Neural crest cell (in vitro differentiated cells): Measurements from ENCODE around the gene FKBP7. TPM values are rescaled to one million over a fixed set of nuclear protein-coding genes. Genes with fewer than 3 reads are reported as not detected.

Experiments
- DNase-seq: peaks from one replicate; pipeline ENCODE4 v3.0.0; 2021; ENCODE audit warnings: low read depth, mixed read lengths, low spot score
- H3K27ac Mint-ChIP-seq: one replicate; pipeline ENCODE4 v1.8.0; 2021; ENCODE audit warnings: mild to moderate bottlenecking, mixed read lengths; ENCODE audit not compliant: unreplicated experiment
- H3K27me3 Mint-ChIP-seq: 2 replicates; pipeline ENCODE4 v1.8.0; 2021; ENCODE audit warnings: low read depth, mild to moderate bottlenecking, mixed read lengths
- H3K36me3 Mint-ChIP-seq: 2 replicates; pipeline ENCODE4 v1.8.0; 2021; ENCODE audit warnings: low read depth, mild to moderate bottlenecking, mixed read lengths
- H3K4me1 Mint-ChIP-seq: 2 replicates; pipeline ENCODE4 v1.8.0; 2021; ENCODE audit warnings: mixed read lengths
- H3K4me3 Mint-ChIP-seq: one replicate; pipeline ENCODE4 v1.8.0; 2021; ENCODE audit warnings: mild to moderate bottlenecking, mixed read lengths
- H3K9me3 Mint-ChIP-seq: 2 replicates; pipeline ENCODE4 v1.8.0; 2021; ENCODE audit warnings: mixed read lengths
- CTCF ChIP-seq: fragments of 200-600 bp; sonication (generic); conservative IDR thresholded peaks from 2 replicates; pipeline ENCODE4 v1.5.0; 2021; ENCODE audit warnings: antibody characterized with exemption, mild to moderate bottlenecking
- total RNA-seq: library from RNA; stranded (reverse); gene quantifications from 2 replicates; pipeline ENCODE4 v1.2.1, GENCODE V29; 2021

The FKBP7 gene
- total RNA-seq, 1 donor from 2014 or later: 25.2 TPM

GRCh38 chr2:178512484-178512883 is 34.1 kb upstream of the FKBP7 start:
- Mint-ChIP-seq H3K4me1 (peaks cover 23% of the 10 kb centered on the region), H3K4me3 (peak overlapping the region; percentile 54), H3K9me3 (peaks cover 7% of the 10 kb centered on the region), H3K27ac (peak overlapping the region; percentile 81), H3K27me3 (no peaks in the 10 kb centered on the region), H3K36me3 (peaks cover 23% of the 10 kb centered on the region)
- DNase-seq: no peak
- TF ChIP-seq CTCF: no peak

- Mint-ChIP-seq H3K27me3 (no peaks in the 10 kb centered on the region), H3K4me3 (no peak overlapping the region), H3K9me3 (peaks cover 7% of the 10 kb centered on the region), H3K36me3 (peaks cover 23% of the 10 kb centered on the region), H3K27ac (no peak overlapping the region), H3K4me1 (peaks cover 23% of the 10 kb centered on the region)
- TF ChIP-seq CTCF: no peak
- DNase-seq: no peak
These were observed 32.0 kb upstream of the FKBP7 start for GRCh38 chr2:178510384-178510783.

- no peak for TF ChIP-seq CTCF
- peaks cover 18% of the 10 kb centered on the region for H3K4me1 Mint-ChIP-seq
- H3K36me3 Mint-ChIP-seq: peaks cover 13% of the 10 kb centered on the region
- no peaks in the 10 kb centered on the region for H3K27me3 Mint-ChIP-seq
- peaks cover 5% of the 10 kb centered on the region for H3K9me3 Mint-ChIP-seq
- DNase-seq: no peak
- no peak overlapping the region for H3K4me3 Mint-ChIP-seq
- no peak overlapping the region for H3K27ac Mint-ChIP-seq
These were observed 30.2 kb upstream of the FKBP7 start for GRCh38 chr2:178508646-178509045.

DNA sequence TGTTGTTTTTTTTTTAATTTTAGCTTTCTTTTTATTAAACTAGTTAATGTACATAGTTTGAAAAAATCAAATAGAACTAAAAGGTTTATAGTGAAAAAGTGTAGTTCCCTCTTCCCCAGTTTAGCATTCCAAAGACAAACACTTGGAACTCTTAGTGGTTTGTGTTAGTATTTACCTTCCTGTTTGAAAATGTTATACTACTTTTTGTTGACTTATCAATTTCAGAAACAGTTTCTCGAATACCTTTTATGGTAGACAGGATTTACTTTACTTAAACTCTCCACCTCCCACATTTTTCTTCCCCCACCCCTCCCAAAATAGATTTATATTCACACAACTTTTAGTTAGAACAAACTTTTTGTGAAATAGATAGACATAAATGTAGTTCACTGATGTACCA is 28.5 kb upstream of the FKBP7 start:
- TF ChIP-seq CTCF: no peak
- DNase-seq: no peak
- no peaks in the 10 kb centered on the region for H3K9me3 Mint-ChIP-seq
- peaks cover 4% of the 10 kb centered on the region for H3K4me1 Mint-ChIP-seq
- no peak overlapping the region for H3K27ac Mint-ChIP-seq
- H3K36me3 Mint-ChIP-seq: peaks cover 8% of the 10 kb centered on the region
- H3K27me3 Mint-ChIP-seq: no peaks in the 10 kb centered on the region
- H3K4me3 Mint-ChIP-seq: no peak overlapping the region

DNA sequence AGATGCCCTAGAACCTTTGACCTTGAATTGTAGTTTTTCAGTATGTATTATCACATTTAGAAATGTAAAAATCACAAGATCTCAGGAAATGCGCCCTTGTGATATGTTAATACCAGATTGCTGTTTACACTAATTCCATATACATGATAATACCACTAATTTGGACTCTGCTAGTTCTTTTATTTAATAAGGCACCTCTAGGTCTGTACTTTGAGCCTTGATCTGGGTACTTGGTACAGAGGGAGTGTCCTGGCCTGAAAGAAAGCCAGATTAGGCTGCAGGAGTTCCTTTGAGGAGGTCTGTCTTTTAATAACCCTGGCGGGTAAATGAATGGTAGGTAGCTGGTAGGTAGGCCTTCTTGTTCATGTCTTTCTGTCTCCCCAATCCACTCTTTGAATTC is 28.1 kb upstream of the FKBP7 start:
- no peaks in the 10 kb centered on the region for H3K27me3 Mint-ChIP-seq
- TF ChIP-seq CTCF: no peak
- H3K4me1 Mint-ChIP-seq: peaks cover 1% of the 10 kb centered on the region
- H3K36me3 Mint-ChIP-seq: peaks cover 8% of the 10 kb centered on the region
- DNase-seq: no peak
- H3K4me3 Mint-ChIP-seq: no peak overlapping the region
- H3K9me3 Mint-ChIP-seq: no peaks in the 10 kb centered on the region
- H3K27ac Mint-ChIP-seq: no peak overlapping the region

DNA sequence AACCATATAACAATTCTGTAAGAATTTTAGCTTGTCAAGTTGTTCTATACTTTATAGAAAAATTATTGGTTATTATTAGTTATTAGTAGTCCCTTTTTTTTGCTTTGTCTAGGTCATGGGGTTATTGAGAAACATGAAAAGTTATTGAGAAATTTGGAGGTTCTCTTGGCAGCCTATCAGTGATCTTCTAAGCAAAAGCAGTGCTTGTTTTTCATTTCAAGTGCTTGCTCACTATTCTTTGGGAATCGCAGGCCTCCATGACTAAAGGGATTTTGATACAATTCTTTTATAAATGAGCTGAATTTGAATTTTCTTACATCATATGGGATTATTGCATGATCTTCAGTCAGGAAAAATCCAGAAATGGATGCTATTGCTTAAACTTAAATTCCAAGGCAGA is 27.7 kb upstream of the FKBP7 start:
- H3K27me3 Mint-ChIP-seq: no peaks in the 10 kb centered on the region
- no peak overlapping the region for H3K4me3 Mint-ChIP-seq
- no peak for TF ChIP-seq CTCF
- peaks cover 8% of the 10 kb centered on the region for H3K36me3 Mint-ChIP-seq
- no peaks in the 10 kb centered on the region for H3K9me3 Mint-ChIP-seq
- no peak for DNase-seq
- H3K27ac Mint-ChIP-seq: no peak overlapping the region
- H3K4me1 Mint-ChIP-seq: no peaks in the 10 kb centered on the region
